HCT116 (cell line): Measurements from ENCODE around the gene NSRP1. TPM values are rescaled to one million over a fixed set of nuclear protein-coding genes. Genes with fewer than 3 reads are reported as not detected.

Experiments used
- ATAC-seq: fragments of 200-7000 bp; cut with Tn5 transposase; 2 replicates; pipeline ENCODE4 v1.9.1; 2020; ENCODE audit warnings: mild to moderate bottlenecking, moderate library complexity
- BruUV-seq: library from RNA; stranded (reverse); fragments of 400-500 nt; replicated peaks from 2 replicates; lab custom pipeline; 2021; lab: Mats Ljungman, UMichigan
- CTCF ChIA-PET: fragments of 300-600 bp; sonication (Branson Sonifier 250); formaldehyde crosslinking; loops from one replicate; lab custom pipeline; 2021; ENCODE audit warnings: antibody characterized with exemption; lab: Charles Lee
- POLR2A ChIA-PET: fragments of 300-600, 350-600 bp; sonication (Branson Sonifier 250); formaldehyde crosslinking; loops from one replicate; lab custom pipeline; 2021; ENCODE audit warnings: antibody characterized with exemption; lab: Charles Lee
- RAD21 ChIA-PET, 2 experiments: fragments of 300-600 bp; sonication (Branson Sonifier 250); formaldehyde crosslinking; loops; one replicate each; lab custom pipeline; 2023; ENCODE audit warnings: low total read pairs in 2 of 2; ENCODE audit not compliant: uncharacterized antibody in 2 of 2, unreplicated experiment in 2 of 2, low non-redundant PET in 1 of 2; lab: Charles Lee
- DNase-seq: peaks from one replicate; pipeline ENCODE4 v3.0.0-alpha.2; 2010; ENCODE audit warnings: low read depth, low spot score
- H2AFZ ChIP-seq: fragments of 200-600 bp; shearing (Covaris generic), sonication (generic); 2 replicates; pipeline ENCODE4 v1.6.1; 2017; ENCODE audit warnings: low read depth, mixed run types, mixed read lengths, antibody characterized with exemption, low read length; ENCODE audit not compliant: poor library complexity, severe bottlenecking
- H3K27ac ChIP-seq: 2 replicates; pipeline ENCODE4 v1.5.1; 2012; ENCODE audit warnings: low read depth, low read length
- H3K27me3 ChIP-seq: fragments of 200-600 bp; sonication (generic); 2 replicates; pipeline ENCODE4 v1.6.1; 2016; ENCODE audit warnings: mixed run types, low read length, mixed read lengths; ENCODE audit not compliant: insufficient read depth
- H3K36me3 ChIP-seq, 2 experiments: fragments of 200-500 bp in 1 of 2; fragments of 200-600 bp in 1 of 2; sonication (Bioruptor generic) in 1 of 2; sonication (generic) in 1 of 2; 2 replicates each; pipeline versions ENCODE4 v1.5.1 to v1.6.1; 2014 to 2016; ENCODE audit warnings: low read length in 2 of 2, inconsistent platforms in 1 of 2, mixed read lengths in 1 of 2, mixed run types in 1 of 2; ENCODE audit not compliant: insufficient read depth in 2 of 2, control insufficient read depth in 1 of 2
- H3K4me1 ChIP-seq, 2 experiments: fragments of 200-600 bp in 1 of 2; sonication (generic) in 1 of 2; 2 replicates each; pipeline versions ENCODE4 v1.5.1 to v1.6.1; 2012 to 2017; ENCODE audit warnings: low read length in 2 of 2, inconsistent platforms in 1 of 2, mild to moderate bottlenecking in 1 of 2, mixed read lengths in 1 of 2, mixed run types in 1 of 2, moderate library complexity in 1 of 2; ENCODE audit not compliant: insufficient read depth in 2 of 2, control insufficient read depth in 1 of 2
- H3K4me2 ChIP-seq: fragments of 200-600 bp; sonication (generic); 2 replicates; pipeline ENCODE4 v1.6.1; 2017; ENCODE audit warnings: mixed run types, low read length, mixed read lengths
- H3K4me3 ChIP-seq, 2 experiments: fragments of 200-600 bp in 1 of 2; sonication (generic) in 1 of 2; replicated peaks in 1 of 2; 2 replicates each; pipeline ENCODE4 v1.5.1; 2011 to 2016; ENCODE audit warnings: low read length in 2 of 2, control low read depth in 1 of 2, low read depth in 1 of 2, mild to moderate bottlenecking in 1 of 2, mixed read lengths in 1 of 2, mixed run types in 1 of 2
- H3K79me2 ChIP-seq: fragments of 200-600 bp; sonication (generic); 2 replicates; pipeline ENCODE4 v1.6.1; 2017; ENCODE audit warnings: mild to moderate bottlenecking, mixed run types, low read length, moderate library complexity, mixed read lengths; ENCODE audit not compliant: insufficient read depth
- H3K9ac ChIP-seq: fragments of 200-600 bp; sonication (generic); 2 replicates; pipeline ENCODE4 v1.6.1; 2016; ENCODE audit warnings: low read length, mixed read lengths
- H3K9me2 ChIP-seq: fragments of 200-600 bp; sonication (generic), shearing (Covaris generic); 2 replicates; pipeline ENCODE4 v1.6.1; 2017; ENCODE audit warnings: mixed run types, mild to moderate bottlenecking, moderate library complexity; ENCODE audit not compliant: insufficient read depth
- H3K9me3 ChIP-seq, 2 experiments: fragments of 200-500 bp in 1 of 2; fragments of 200-600 bp in 1 of 2; sonication (Bioruptor generic) in 1 of 2; sonication (generic) in 1 of 2; 2 replicates each; pipeline ENCODE4 v1.6.1; 2014 to 2017; ENCODE audit warnings: low read length in 2 of 2, mixed read lengths in 2 of 2, inconsistent platforms in 1 of 2, low read depth in 1 of 2, mild to moderate bottlenecking in 1 of 2, mixed run types in 1 of 2, moderate library complexity in 1 of 2; ENCODE audit not compliant: control insufficient read depth in 1 of 2, insufficient read depth in 1 of 2
- H4K20me1 ChIP-seq: fragments of 200-600 bp; sonication (generic), shearing (Covaris generic); 2 replicates; pipeline ENCODE4 v1.6.1; 2017; ENCODE audit warnings: mixed run types, mild to moderate bottlenecking, moderate library complexity; ENCODE audit not compliant: insufficient read depth
- CBX3 ChIP-seq: IDR thresholded peaks from 2 replicates; pipeline ENCODE4 v1.6.1; 2012; ENCODE audit warnings: low read depth
- EGR1 ChIP-seq: IDR thresholded peaks from 2 replicates; pipeline ENCODE4 v1.6.1; 2012; ENCODE audit warnings: low read depth
- ELF1 ChIP-seq: IDR thresholded peaks from 2 replicates; pipeline ENCODE4 v1.6.1; 2012; ENCODE audit warnings: low read depth, borderline replicate concordance
- EZH2phosphoT487 ChIP-seq: fragments of 200-600 bp; IDR thresholded peaks from 2 replicates; pipeline ENCODE4 v1.6.1; 2018; ENCODE audit warnings: antibody characterized with exemption, borderline replicate concordance
- FOSL1 ChIP-seq: IDR thresholded peaks from 2 replicates; pipeline ENCODE4 v1.6.1; 2012; ENCODE audit warnings: low read depth
- JUND ChIP-seq: IDR thresholded peaks from 2 replicates; pipeline ENCODE4 v1.6.1; 2012
- POLR2A ChIP-seq: IDR thresholded peaks from 2 replicates; pipeline ENCODE4 v1.7.0; 2011; ENCODE audit warnings: borderline replicate concordance; ENCODE audit not compliant: insufficient read depth, insufficient read length; ENCODE audit errors: extremely low read depth
- POLR2AphosphoS5 ChIP-seq: IDR thresholded peaks from 2 replicates; pipeline ENCODE4 v1.6.1; 2011; ENCODE audit warnings: mild to moderate bottlenecking, low read depth, low read length, moderate library complexity
- RAD21 ChIP-seq: IDR thresholded peaks from 2 replicates; pipeline ENCODE4 v1.6.1; 2012; ENCODE audit warnings: low read depth, mild to moderate bottlenecking
- SP1 ChIP-seq: IDR thresholded peaks from 2 replicates; pipeline ENCODE4 v1.6.1; 2012; ENCODE audit warnings: low read depth
- TCF7L2 ChIP-seq: IDR thresholded peaks from 2 replicates; pipeline ENCODE4 v1.7.0; 2011; ENCODE audit warnings: borderline replicate concordance, inconsistent platforms; ENCODE audit not compliant: insufficient read depth, insufficient read length; ENCODE audit errors: extremely low read depth
- YY1 ChIP-seq: IDR thresholded peaks from 2 replicates; pipeline ENCODE4 v1.6.1; 2011; ENCODE audit warnings: low read length, low read depth, moderate library complexity, mild to moderate bottlenecking; ENCODE audit not compliant: insufficient replicate concordance; ENCODE audit errors: extremely low read depth
- ZNF274 ChIP-seq: fragments of 200-500 bp; sonication (Bioruptor generic); IDR thresholded peaks from 2 replicates; pipeline ENCODE4 v1.6.1; 2014; ENCODE audit warnings: mild to moderate bottlenecking, low read depth, low read length, inconsistent platforms
- intact Hi-C: fragments of 100-400 bp; cut with micrococcal nuclease; formaldehyde crosslinking; loops from 2 replicates; pipeline ENCODE4 v1.10.0; 2022
- total RNA-seq: library from RNA; stranded (reverse); gene quantifications from one replicate; pipeline ENCODE4 v1.2.1, GENCODE V29; 2021; ENCODE audit not compliant: unreplicated experiment
- TF ChIP-seq, protein P1 (sequence below): IDR thresholded peaks from 2 replicates; pipeline ENCODE4 v1.6.1; 2012
- TF ChIP-seq, protein P2 (sequence below), 3 experiments: fragments of 200-600 bp in 1 of 3; sonication (generic) in 1 of 3; IDR thresholded peaks in 2 of 3; conservative IDR thresholded peaks in 1 of 3; 2 replicates each; pipeline ENCODE4 v1.5.1; 2012 to 2017; ENCODE audit warnings: low read depth in 2 of 3, low read length in 2 of 3, antibody characterized with exemption in 1 of 3, borderline replicate concordance in 1 of 3, control low read depth in 1 of 3, mild to moderate bottlenecking in 1 of 3, mixed read lengths in 1 of 3, mixed run types in 1 of 3, moderate library complexity in 1 of 3; ENCODE audit not compliant: insufficient read depth in 1 of 3
- TF ChIP-seq, protein P3 (sequence below): IDR thresholded peaks from 2 replicates; pipeline ENCODE4 v1.6.1; 2012

NSRP1 gene
- total RNA-seq, 1 experiment from 2014 or later, result 24.9 TPM

DNA sequence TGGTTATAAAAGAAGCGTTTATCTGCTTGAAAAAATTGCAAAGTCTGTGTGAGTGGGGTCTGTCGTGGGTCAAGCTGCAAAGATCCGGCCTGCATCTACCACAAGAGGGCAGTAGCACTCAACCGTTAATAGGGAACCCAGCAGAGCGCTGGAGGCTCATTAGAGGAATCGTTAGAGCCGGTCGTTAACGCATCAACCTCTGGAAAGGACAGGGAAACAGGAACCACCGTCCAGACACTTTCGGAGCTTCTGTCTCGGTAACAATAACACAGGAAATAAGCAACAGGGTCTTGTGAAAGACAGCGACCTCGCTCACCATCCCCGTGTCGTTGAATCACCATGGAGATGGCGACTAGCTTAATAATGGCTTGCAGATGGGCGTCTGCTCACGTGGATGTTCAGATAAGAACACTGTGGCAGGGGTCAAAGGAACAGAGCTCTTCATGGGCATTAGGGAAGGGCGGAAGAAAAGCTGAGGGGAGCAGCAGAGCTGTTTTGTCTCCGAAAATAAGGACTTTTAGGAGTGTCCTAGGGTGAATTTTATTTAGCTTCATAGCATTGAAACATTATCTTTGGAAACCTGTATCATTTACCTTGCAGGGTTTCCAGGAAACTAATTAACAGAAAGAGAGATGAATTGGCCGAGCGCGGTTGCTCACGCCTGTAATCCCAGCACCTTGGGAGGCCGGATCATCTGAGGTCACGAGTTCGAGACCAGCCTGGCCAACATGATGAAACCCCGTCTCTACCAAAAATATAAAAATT, 11.9 kb upstream of the NSRP1 start:
- BruUV-seq, result no TSS peak
- peak overlapping the region; percentile 96 for H2AFZ ChIP-seq
- DNase-seq, result peak; percentile 76
- H3K4me1 ChIP-seq, result peaks cover 3 to 7% of the 10 kb centered on the region in 2 experiments; a peak in 2 of 4 replicates
- peak overlapping the region; percentile 86 for H3K4me2 ChIP-seq
- H3K79me2 ChIP-seq, result no peaks in the 10 kb centered on the region
- intact Hi-C loops, result loop anchor here (1.0 to 10.0 kb wide), 5 partner anchors 132 to 610 kb away; no protein-coding TSS in a partner anchor
- no peaks in the 10 kb centered on the region for H3K9me3 ChIP-seq
- peak overlapping the region; percentile 41 for H3K9ac ChIP-seq
- no peaks in the 10 kb centered on the region for H4K20me1 ChIP-seq
- ChIA-PET RAD21 (interaction anchor here (0.7 to 1.8 kb wide), 7 partner anchors 20 to 234 kb away, joined by 3 to 16 read pairs (median 4); no protein-coding TSS in a partner anchor), CTCF (interaction anchor here (0.6 to 4.0 kb wide), 36 partner anchors 9 to 611 kb away, joined by 3 to 67 read pairs (median 5); partner anchors contain the start of genes BLMH, GOSR1, SLC6A4 and TMIGD1), POLR2A (interaction anchor here (0.9 to 2.3 kb wide), 7 partner anchors 8 to 234 kb away, joined by 3 to 10 read pairs (median 4); partner anchors contain the start of gene NSRP1)
- peak overlapping the region; percentile 47 to 57 for H3K4me3 ChIP-seq
- TF ChIP-seq POLR2AphosphoS5 (0 out of 2 replicates have a peak, but pooled peaks have one; percentile 22), RAD21 (peak; percentile 90), EZH2phosphoT487 (no peak), FOSL1 (no peak), YY1 (no peak), CBX3 (peak; percentile 51; the same call in 1 of the 2 replicates), POLR2A (no peak), ZNF274 (no peak), SP1 (no peak), EGR1 (no peak), ELF1 (no peak), JUND (no peak), TCF7L2 (no peak)
- TF ChIP-seq, protein P1, sequence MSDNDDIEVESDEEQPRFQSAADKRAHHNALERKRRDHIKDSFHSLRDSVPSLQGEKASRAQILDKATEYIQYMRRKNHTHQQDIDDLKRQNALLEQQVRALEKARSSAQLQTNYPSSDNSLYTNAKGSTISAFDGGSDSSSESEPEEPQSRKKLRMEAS, result peak; percentile 34; the same call in 1 of the 2 replicates
- TF ChIP-seq, protein P2, sequence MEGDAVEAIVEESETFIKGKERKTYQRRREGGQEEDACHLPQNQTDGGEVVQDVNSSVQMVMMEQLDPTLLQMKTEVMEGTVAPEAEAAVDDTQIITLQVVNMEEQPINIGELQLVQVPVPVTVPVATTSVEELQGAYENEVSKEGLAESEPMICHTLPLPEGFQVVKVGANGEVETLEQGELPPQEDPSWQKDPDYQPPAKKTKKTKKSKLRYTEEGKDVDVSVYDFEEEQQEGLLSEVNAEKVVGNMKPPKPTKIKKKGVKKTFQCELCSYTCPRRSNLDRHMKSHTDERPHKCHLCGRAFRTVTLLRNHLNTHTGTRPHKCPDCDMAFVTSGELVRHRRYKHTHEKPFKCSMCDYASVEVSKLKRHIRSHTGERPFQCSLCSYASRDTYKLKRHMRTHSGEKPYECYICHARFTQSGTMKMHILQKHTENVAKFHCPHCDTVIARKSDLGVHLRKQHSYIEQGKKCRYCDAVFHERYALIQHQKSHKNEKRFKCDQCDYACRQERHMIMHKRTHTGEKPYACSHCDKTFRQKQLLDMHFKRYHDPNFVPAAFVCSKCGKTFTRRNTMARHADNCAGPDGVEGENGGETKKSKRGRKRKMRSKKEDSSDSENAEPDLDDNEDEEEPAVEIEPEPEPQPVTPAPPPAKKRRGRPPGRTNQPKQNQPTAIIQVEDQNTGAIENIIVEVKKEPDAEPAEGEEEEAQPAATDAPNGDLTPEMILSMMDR (IDR thresholded peaks at IDR 0.05 in 2 of 3, conservative IDR thresholded peaks at IDR 0.05 in 1 of 3; ENCODE audit: borderline replicate concordance in 1 of 3, insufficient read depth in 1 of 3, low read depth in 2 of 3, low read length in 2 of 3), result peak; percentile 88 to 96 (median 93); a peak in 5 of 6 replicates
- TF ChIP-seq, protein P3, sequence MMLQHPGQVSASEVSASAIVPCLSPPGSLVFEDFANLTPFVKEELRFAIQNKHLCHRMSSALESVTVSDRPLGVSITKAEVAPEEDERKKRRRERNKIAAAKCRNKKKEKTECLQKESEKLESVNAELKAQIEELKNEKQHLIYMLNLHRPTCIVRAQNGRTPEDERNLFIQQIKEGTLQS, result no peak
- peak; percentile 99 for ATAC-seq
- no peaks in the 10 kb centered on the region; the same call in 1 of the 2 replicates for H3K9me2 ChIP-seq
- no peaks in the 10 kb centered on the region for H3K27me3 ChIP-seq
- no peak overlapping the region for H3K27ac ChIP-seq
- no peaks in the 10 kb centered on the region for H3K36me3 ChIP-seq
